HepG2 (cell line): Measurements from ENCODE around the gene CERS5. TPM values are rescaled to one million over a fixed set of nuclear protein-coding genes. Genes with fewer than 3 reads are reported as not detected.

Source experiments
- ARID2 ChIP-seq: sonication (generic); formaldehyde crosslinking; IDR thresholded peaks from 2 replicates; pipeline ENCODE4 v1.8.1; 2022; ENCODE audit warnings: mild to moderate bottlenecking, missing genetic modification reagents, borderline replicate concordance
- ATM ChIP-seq: fragments of 450-650 bp; IDR thresholded peaks from 2 replicates; pipeline ENCODE4 v1.7.1; 2017; ENCODE audit warnings: mild to moderate bottlenecking, borderline replicate concordance
- HOMEZ ChIP-seq: IDR thresholded peaks from 2 replicates; pipeline ENCODE4 v1.6.1; 2016; ENCODE audit warnings: low read depth
- KDM4B ChIP-seq: sonication (generic); formaldehyde crosslinking; IDR thresholded peaks from 2 replicates; pipeline ENCODE4 v1.4.0; 2020; ENCODE audit warnings: missing genetic modification reagents
- MAF1 ChIP-seq: sonication (generic); formaldehyde crosslinking; IDR thresholded peaks from 2 replicates; pipeline ENCODE4 v1.5.0; 2020; ENCODE audit warnings: missing genetic modification reagents, borderline replicate concordance
- NKX3-1 ChIP-seq: sonication (generic); formaldehyde crosslinking; IDR thresholded peaks from 2 replicates; pipeline ENCODE4 v1.5.0; 2020; ENCODE audit warnings: missing genetic modification reagents
- PCBP2 ChIP-seq: fragments of 200-400 bp; formaldehyde crosslinking; optimal IDR thresholded peaks from 2 replicates; pipeline ENCODE3; 2018; ENCODE audit warnings: low read length, low read depth; ENCODE audit not compliant: poor library complexity, severe bottlenecking
- RAD51 ChIP-seq: fragments of 450-650 bp; IDR thresholded peaks from 2 replicates; pipeline ENCODE4 v1.6.1; 2016; ENCODE audit warnings: borderline replicate concordance
- SRSF4 ChIP-seq: fragments of 200-400 bp; formaldehyde crosslinking; IDR thresholded peaks from one replicate; pipeline ENCODE4 v1.6.1; 2018; ENCODE audit warnings: mild to moderate bottlenecking, low read depth, low read length, moderate library complexity; ENCODE audit not compliant: poor library complexity, severe bottlenecking
- ZNF17 ChIP-seq: sonication (generic); formaldehyde crosslinking; IDR thresholded peaks from 2 replicates; pipeline ENCODE4 v1.5.0; 2020; ENCODE audit warnings: mild to moderate bottlenecking, missing genetic modification reagents
- ZNF329 ChIP-seq: sonication (generic); formaldehyde crosslinking; IDR thresholded peaks from 2 replicates; pipeline ENCODE4 v1.9.0; 2021; ENCODE audit warnings: low read depth, mild to moderate bottlenecking, missing genetic modification reagents
- ZNF563 ChIP-seq: sonication (generic); formaldehyde crosslinking; IDR thresholded peaks from 2 replicates; pipeline ENCODE4 v1.8.0; 2022; ENCODE audit warnings: mild to moderate bottlenecking, moderate library complexity, missing genetic modification reagents
- ZNF879 ChIP-seq: sonication (generic); formaldehyde crosslinking; IDR thresholded peaks from 2 replicates; pipeline ENCODE4 v1.8.1; 2023; ENCODE audit warnings: missing genetic modification reagents
- ZXDC ChIP-seq: sonication (generic); formaldehyde crosslinking; IDR thresholded peaks from 2 replicates; pipeline ENCODE4 v1.5.0; 2020; ENCODE audit warnings: mild to moderate bottlenecking, missing genetic modification reagents
- polyA plus RNA-seq, 8 experiments: library from polyadenylated mRNA; depleted of rRNA in 3 of 8; stranded (reverse) in 7 of 8; unstranded in 1 of 8; fragments of >200 nt; fragmentation: Illumina TruSeq in 4 of 8; extraction: Trizol in 4 of 8; gene quantifications; 2 replicates each; pipeline versions ENCODE4 v1.2.1 to v1.2.3, GENCODE V29; 2011 to 2016; ENCODE audit warnings: low read depth in 4 of 8, missing spikeins in 1 of 8, mixed read lengths in 1 of 8; ENCODE audit not compliant: insufficient read depth in 1 of 8
- total RNA-seq, 5 experiments: library from RNA; depleted of rRNA; stranded (reverse); fragments of >200 nt; fragmentation: Illumina TruSeq; extraction: Trizol; gene quantifications; 2 replicates each; pipeline ENCODE4 v1.2.3, GENCODE V29; 2016; ENCODE audit warnings: low read depth in 1 of 5
- TF ChIP-seq, protein P1 (sequence below): sonication (generic); formaldehyde crosslinking; IDR thresholded peaks from 2 replicates; pipeline ENCODE4 v1.4.0; 2020; ENCODE audit warnings: mild to moderate bottlenecking, low read depth, missing genetic modification reagents
- TF ChIP-seq, protein P2 (sequence below): sonication (generic); formaldehyde crosslinking; IDR thresholded peaks from 2 replicates; pipeline ENCODE4 v1.5.1; 2020; ENCODE audit warnings: mild to moderate bottlenecking, missing genetic modification reagents, borderline replicate concordance
- TF ChIP-seq, protein P3 (sequence below): IDR thresholded peaks from 2 replicates; pipeline ENCODE4 v1.6.1; 2016; ENCODE audit warnings: mild to moderate bottlenecking, missing biosample characterization, missing genetic modification reagents

CERS5 gene
- total and polyA plus RNA-seq, 2 of the 13 experiments (the other 11 are each of a cell fraction or from before 2014, with no cell fraction given): 22.3 to 48.8 TPM

GRCh38 chr12:50110127-50110761, 56.9 kb downstream of the CERS5 start (continued):
- no peak for TF ChIP-seq ZXDC (CRISPR knock-in tag)
- no peak for TF ChIP-seq SRSF4
- TF ChIP-seq ARID2 (CRISPR knock-in tag): no peak
- no peak for TF ChIP-seq ZNF879 (CRISPR knock-in tag)
- TF ChIP-seq, protein P1, sequence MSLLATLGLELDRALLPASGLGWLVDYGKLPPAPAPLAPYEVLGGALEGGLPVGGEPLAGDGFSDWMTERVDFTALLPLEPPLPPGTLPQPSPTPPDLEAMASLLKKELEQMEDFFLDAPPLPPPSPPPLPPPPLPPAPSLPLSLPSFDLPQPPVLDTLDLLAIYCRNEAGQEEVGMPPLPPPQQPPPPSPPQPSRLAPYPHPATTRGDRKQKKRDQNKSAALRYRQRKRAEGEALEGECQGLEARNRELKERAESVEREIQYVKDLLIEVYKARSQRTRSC: no peak
- TF ChIP-seq, protein P2, sequence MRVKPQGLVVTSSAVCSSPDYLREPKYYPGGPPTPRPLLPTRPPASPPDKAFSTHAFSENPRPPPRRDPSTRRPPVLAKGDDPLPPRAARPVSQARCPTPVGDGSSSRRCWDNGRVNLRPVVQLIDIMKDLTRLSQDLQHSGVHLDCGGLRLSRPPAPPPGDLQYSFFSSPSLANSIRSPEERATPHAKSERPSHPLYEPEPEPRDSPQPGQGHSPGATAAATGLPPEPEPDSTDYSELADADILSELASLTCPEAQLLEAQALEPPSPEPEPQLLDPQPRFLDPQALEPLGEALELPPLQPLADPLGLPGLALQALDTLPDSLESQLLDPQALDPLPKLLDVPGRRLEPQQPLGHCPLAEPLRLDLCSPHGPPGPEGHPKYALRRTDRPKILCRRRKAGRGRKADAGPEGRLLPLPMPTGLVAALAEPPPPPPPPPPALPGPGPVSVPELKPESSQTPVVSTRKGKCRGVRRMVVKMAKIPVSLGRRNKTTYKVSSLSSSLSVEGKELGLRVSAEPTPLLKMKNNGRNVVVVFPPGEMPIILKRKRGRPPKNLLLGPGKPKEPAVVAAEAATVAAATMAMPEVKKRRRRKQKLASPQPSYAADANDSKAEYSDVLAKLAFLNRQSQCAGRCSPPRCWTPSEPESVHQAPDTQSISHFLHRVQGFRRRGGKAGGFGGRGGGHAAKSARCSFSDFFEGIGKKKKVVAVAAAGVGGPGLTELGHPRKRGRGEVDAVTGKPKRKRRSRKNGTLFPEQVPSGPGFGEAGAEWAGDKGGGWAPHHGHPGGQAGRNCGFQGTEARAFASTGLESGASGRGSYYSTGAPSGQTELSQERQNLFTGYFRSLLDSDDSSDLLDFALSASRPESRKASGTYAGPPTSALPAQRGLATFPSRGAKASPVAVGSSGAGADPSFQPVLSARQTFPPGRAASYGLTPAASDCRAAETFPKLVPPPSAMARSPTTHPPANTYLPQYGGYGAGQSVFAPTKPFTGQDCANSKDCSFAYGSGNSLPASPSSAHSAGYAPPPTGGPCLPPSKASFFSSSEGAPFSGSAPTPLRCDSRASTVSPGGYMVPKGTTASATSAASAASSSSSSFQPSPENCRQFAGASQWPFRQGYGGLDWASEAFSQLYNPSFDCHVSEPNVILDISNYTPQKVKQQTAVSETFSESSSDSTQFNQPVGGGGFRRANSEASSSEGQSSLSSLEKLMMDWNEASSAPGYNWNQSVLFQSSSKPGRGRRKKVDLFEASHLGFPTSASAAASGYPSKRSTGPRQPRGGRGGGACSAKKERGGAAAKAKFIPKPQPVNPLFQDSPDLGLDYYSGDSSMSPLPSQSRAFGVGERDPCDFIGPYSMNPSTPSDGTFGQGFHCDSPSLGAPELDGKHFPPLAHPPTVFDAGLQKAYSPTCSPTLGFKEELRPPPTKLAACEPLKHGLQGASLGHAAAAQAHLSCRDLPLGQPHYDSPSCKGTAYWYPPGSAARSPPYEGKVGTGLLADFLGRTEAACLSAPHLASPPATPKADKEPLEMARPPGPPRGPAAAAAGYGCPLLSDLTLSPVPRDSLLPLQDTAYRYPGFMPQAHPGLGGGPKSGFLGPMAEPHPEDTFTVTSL (CRISPR knock-in tag): no peak
- TF ChIP-seq ATM: no peak
- TF ChIP-seq ZNF563 (CRISPR knock-in tag): no peak
- no peak for TF ChIP-seq PCBP2
- no peak for TF ChIP-seq NKX3-1
- TF ChIP-seq, protein P3, sequence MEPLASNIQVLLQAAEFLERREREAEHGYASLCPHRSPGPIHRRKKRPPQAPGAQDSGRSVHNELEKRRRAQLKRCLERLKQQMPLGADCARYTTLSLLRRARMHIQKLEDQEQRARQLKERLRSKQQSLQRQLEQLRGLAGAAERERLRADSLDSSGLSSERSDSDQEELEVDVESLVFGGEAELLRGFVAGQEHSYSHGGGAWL (CRISPR knock-in tag): 0 out of 2 replicates have a peak, but pooled peaks have one; percentile 18
- TF ChIP-seq RAD51: no peak
- no peak for TF ChIP-seq MAF1 (CRISPR knock-in tag)
- no peak for TF ChIP-seq ZNF329 (CRISPR knock-in tag)
- no peak for TF ChIP-seq KDM4B (CRISPR knock-in tag)
- no peak for TF ChIP-seq ZNF17 (CRISPR knock-in tag)
- TF ChIP-seq HOMEZ (CRISPR knock-in tag): no peak; the same call in 1 of the 2 replicates
